Upper lobe of left lung (tissue), 4 donors: ENCODE data around the gene ALS2CL.

Experiments
- CTCF ChIP-seq, 6 experiments: fragments of 450-650 bp in 4 of 6; fragments of 200-600 bp in 2 of 6; sonication (generic) in 2 of 6; IDR thresholded peaks; one replicate each; pipeline ENCODE4 v1.5.1; 2016 to 2019; ENCODE audit warnings: antibody characterized with exemption in 6 of 6
- POLR2A ChIP-seq, 4 donors: fragments of 450-650 bp; IDR thresholded peaks; one replicate each; pipeline ENCODE4 v1.5.1; 2016 to 2017; ENCODE audit warnings: antibody characterized with exemption in 4 of 4, mild to moderate bottlenecking in 2 of 4

- no peak for TF ChIP-seq CTCF (IDR thresholded peaks at IDR 0.05)
- TF ChIP-seq POLR2A (IDR thresholded peaks at IDR 0.05) = no peak
Observed at GRCh38 chr3:46666453-46666845, 27.0 kb downstream of the ALS2CL start.
